22Rv1 (cell line): ENCODE measurements around the gene NRG3.

Experiments
- ZFX ChIP-seq: fragments of 450-650 bp; IDR thresholded peaks from 2 replicates; pipeline ENCODE4 v1.6.1; 2017; ENCODE audit warnings: antibody characterized with exemption, borderline replicate concordance
- TF ChIP-seq, protein P1 (sequence below): fragments of 450-650 bp; IDR thresholded peaks from 2 replicates; pipeline ENCODE4 v1.5.1; 2017; ENCODE audit warnings: mild to moderate bottlenecking

DNA sequence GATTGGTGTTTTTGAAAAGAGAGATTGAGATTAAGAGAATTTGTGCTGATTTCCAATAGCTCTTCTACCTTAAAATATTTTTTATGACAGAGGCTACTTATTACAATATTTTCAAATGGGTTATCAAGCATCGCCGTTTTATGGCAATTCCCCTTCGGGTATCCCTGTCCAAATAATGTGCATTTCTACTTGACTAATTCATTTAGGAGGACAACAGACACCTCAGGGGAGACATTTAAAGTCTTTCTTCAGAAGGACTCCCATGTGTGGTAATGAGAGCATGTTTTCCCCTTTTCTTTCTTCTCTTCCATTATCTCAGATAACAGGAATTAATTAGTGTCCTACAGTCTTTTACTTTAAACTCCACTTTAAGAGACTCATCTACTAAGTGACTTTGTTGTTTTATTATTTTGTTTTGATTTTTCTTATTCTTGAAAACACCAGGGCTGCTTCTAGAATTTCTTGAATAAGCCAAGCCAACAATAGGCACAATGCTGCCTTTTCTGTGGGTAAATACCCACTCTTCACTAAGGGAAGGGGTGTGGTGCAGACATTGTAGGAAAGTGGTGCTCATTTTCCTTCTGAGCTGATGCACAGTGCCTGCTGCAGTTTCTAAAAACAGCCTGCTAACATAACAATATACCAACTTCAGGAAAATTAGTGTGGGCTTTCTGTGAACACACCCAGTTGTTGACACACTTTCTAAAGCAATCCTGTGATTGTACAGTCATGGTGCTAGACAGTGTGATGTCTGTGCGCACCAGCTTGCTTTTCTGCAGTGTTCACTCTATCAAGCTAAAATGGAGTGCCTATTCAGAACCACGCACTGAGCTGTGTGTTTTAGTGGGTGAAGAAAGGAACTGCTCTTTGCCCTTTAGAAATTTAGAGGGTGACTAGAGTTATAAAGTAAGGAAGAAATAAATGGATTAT lies 597.7 kb downstream of the NRG3 start:
- TF ChIP-seq, protein P1, sequence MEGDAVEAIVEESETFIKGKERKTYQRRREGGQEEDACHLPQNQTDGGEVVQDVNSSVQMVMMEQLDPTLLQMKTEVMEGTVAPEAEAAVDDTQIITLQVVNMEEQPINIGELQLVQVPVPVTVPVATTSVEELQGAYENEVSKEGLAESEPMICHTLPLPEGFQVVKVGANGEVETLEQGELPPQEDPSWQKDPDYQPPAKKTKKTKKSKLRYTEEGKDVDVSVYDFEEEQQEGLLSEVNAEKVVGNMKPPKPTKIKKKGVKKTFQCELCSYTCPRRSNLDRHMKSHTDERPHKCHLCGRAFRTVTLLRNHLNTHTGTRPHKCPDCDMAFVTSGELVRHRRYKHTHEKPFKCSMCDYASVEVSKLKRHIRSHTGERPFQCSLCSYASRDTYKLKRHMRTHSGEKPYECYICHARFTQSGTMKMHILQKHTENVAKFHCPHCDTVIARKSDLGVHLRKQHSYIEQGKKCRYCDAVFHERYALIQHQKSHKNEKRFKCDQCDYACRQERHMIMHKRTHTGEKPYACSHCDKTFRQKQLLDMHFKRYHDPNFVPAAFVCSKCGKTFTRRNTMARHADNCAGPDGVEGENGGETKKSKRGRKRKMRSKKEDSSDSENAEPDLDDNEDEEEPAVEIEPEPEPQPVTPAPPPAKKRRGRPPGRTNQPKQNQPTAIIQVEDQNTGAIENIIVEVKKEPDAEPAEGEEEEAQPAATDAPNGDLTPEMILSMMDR, result no peak
- TF ChIP-seq ZFX, result no peak
